ENCODE data around the gene CCNY.

DNA sequence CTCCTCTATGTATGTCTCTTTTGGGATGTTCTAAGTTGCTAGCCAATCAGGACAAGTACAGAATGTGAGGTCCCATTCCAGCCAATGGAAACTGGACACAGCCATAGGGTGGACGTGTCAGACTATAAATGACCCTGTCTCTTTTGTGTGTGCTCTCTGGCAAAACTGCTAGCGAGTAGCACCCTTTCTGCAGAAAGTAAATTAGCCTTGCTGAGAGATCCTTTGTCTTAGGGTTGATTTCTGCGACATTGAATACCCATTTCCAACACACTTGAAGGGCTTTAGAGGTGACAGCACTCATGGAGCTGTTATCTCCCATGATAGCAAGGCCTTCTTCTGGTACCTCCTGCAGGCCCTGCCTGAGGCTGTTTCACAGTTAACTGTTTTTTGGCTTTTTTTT lies 107.5 kb downstream of the CCNY start:
- TF ChIP-seq, protein P1, sequence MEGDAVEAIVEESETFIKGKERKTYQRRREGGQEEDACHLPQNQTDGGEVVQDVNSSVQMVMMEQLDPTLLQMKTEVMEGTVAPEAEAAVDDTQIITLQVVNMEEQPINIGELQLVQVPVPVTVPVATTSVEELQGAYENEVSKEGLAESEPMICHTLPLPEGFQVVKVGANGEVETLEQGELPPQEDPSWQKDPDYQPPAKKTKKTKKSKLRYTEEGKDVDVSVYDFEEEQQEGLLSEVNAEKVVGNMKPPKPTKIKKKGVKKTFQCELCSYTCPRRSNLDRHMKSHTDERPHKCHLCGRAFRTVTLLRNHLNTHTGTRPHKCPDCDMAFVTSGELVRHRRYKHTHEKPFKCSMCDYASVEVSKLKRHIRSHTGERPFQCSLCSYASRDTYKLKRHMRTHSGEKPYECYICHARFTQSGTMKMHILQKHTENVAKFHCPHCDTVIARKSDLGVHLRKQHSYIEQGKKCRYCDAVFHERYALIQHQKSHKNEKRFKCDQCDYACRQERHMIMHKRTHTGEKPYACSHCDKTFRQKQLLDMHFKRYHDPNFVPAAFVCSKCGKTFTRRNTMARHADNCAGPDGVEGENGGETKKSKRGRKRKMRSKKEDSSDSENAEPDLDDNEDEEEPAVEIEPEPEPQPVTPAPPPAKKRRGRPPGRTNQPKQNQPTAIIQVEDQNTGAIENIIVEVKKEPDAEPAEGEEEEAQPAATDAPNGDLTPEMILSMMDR (IDR thresholded peaks at IDR 0.05), result no peak
- no peak for TF ChIP-seq POLR2AphosphoS5 (IDR thresholded peaks at IDR 0.05; ENCODE audit: low read depth, low read length)
- TF ChIP-seq, protein P2, sequence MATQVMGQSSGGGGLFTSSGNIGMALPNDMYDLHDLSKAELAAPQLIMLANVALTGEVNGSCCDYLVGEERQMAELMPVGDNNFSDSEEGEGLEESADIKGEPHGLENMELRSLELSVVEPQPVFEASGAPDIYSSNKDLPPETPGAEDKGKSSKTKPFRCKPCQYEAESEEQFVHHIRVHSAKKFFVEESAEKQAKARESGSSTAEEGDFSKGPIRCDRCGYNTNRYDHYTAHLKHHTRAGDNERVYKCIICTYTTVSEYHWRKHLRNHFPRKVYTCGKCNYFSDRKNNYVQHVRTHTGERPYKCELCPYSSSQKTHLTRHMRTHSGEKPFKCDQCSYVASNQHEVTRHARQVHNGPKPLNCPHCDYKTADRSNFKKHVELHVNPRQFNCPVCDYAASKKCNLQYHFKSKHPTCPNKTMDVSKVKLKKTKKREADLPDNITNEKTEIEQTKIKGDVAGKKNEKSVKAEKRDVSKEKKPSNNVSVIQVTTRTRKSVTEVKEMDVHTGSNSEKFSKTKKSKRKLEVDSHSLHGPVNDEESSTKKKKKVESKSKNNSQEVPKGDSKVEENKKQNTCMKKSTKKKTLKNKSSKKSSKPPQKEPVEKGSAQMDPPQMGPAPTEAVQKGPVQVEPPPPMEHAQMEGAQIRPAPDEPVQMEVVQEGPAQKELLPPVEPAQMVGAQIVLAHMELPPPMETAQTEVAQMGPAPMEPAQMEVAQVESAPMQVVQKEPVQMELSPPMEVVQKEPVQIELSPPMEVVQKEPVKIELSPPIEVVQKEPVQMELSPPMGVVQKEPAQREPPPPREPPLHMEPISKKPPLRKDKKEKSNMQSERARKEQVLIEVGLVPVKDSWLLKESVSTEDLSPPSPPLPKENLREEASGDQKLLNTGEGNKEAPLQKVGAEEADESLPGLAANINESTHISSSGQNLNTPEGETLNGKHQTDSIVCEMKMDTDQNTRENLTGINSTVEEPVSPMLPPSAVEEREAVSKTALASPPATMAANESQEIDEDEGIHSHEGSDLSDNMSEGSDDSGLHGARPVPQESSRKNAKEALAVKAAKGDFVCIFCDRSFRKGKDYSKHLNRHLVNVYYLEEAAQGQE (IDR thresholded peaks at IDR 0.05; ENCODE audit: insufficient read depth in 1 of 2, low read depth in 2 of 2, low read length in 1 of 2), result no peak
- no peak for TF ChIP-seq SIN3A (IDR thresholded peaks at IDR 0.05; ENCODE audit: borderline replicate concordance, insufficient read depth, low read depth, low read length)

Data from Panc1 (cell line).